ENCODE measurements around the gene PRODH2.

DNA sequence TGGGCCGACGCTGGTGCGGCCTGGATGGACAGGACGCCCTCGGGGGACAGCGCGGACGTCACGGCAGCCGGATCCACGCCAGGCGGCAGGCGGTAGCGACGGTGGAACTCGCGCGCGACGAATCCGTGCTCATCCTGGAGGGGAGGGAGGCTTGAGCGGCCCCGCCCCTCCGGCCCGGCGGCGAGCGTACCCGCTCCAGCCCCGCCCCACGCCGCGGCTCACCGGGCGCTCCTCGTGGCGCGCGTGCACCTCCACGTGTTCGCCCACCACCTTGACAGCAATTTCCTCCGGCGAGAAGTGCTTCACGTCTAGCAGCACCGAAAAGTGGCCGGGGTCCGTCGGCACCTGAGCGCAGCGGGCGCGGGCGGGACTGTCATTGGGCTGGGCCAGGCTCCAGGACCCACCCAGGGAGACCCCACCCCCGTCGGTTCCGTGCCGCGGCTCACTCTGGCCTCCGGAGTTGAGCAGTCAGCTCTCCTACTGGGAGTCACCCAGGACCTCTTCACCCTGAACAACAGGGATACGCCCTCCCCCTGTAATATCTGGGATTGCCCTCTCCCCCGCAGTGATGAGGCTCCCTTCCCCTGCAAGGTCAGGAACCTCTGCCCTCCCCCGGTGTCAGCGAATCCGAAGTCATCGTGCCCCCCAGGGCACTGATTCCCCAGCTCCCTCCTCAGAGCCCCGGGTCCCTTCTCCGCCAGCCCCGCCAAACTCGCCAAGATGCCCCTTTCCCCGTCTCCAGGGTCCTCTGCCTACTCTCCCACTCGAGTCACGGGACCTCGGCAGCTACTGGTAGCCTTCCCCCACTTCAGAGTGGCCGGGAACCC lies 56.9 kb downstream of the PRODH2 start:
- TF ChIP-seq KAT7 (CRISPR knock-in tag; IDR thresholded peaks at IDR 0.05; ENCODE audit: borderline replicate concordance) (no peak), ZNF451 (CRISPR knock-in tag; IDR thresholded peaks at IDR 0.05) (no peak), SOX6 (IDR thresholded peaks at IDR 0.05) (no peak), SOX6 (CRISPR knock-in tag; IDR thresholded peaks at IDR 0.05) (no peak), KLF6 (CRISPR knock-in tag; IDR thresholded peaks at IDR 0.05) (no peak)
- TF ChIP-seq, protein P1, sequence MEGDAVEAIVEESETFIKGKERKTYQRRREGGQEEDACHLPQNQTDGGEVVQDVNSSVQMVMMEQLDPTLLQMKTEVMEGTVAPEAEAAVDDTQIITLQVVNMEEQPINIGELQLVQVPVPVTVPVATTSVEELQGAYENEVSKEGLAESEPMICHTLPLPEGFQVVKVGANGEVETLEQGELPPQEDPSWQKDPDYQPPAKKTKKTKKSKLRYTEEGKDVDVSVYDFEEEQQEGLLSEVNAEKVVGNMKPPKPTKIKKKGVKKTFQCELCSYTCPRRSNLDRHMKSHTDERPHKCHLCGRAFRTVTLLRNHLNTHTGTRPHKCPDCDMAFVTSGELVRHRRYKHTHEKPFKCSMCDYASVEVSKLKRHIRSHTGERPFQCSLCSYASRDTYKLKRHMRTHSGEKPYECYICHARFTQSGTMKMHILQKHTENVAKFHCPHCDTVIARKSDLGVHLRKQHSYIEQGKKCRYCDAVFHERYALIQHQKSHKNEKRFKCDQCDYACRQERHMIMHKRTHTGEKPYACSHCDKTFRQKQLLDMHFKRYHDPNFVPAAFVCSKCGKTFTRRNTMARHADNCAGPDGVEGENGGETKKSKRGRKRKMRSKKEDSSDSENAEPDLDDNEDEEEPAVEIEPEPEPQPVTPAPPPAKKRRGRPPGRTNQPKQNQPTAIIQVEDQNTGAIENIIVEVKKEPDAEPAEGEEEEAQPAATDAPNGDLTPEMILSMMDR (CRISPR knock-in tag; IDR thresholded peaks at IDR 0.05): no peak
